OCI-LY7 (cell line): ENCODE results near the gene NCBP1. TPM values are rescaled to one million over a fixed set of nuclear protein-coding genes. Genes with fewer than 3 reads are reported as not detected.

Experiments
- BruUV-seq: library from RNA; stranded (reverse); fragments of 400-500 nt; replicated peaks from 2 replicates; lab custom pipeline; 2021; lab: Mats Ljungman, UMichigan
- CTCF ChIA-PET: fragments of 300-600 bp; sonication (Branson Sonifier 250); formaldehyde crosslinking; loops from one replicate; lab custom pipeline; 2022; ENCODE audit warnings: antibody characterized with exemption; ENCODE audit not compliant: unreplicated experiment; lab: Charles Lee
- POLR2A ChIA-PET: fragments of 300-600 bp; sonication (Branson Sonifier 250); formaldehyde crosslinking; loops from one replicate; lab custom pipeline; 2022; ENCODE audit warnings: antibody characterized with exemption; lab: Charles Lee
- DNase-seq: peaks from one replicate; pipeline ENCODE4 v3.0.0-alpha.2; 2015; ENCODE audit warnings: low spot score
- H2AFZ ChIP-seq: fragments of 200-600 bp; sonication (generic), shearing (Covaris generic); 2 replicates; pipeline ENCODE4 v1.6.1; 2014; ENCODE audit warnings: mild to moderate bottlenecking, antibody characterized with exemption, low read length, moderate library complexity
- H3K27ac ChIP-seq: fragments of 200-600 bp; sonication (generic); 2 replicates; pipeline ENCODE4 v1.5.1; 2014; ENCODE audit warnings: mixed run types, low read depth, mild to moderate bottlenecking, moderate library complexity, low read length, inconsistent platforms; ENCODE audit not compliant: poor library complexity, severe bottlenecking
- H3K36me3 ChIP-seq: fragments of 200-600 bp; sonication (generic); 2 replicates; pipeline ENCODE4 v1.6.1; 2014; ENCODE audit warnings: mild to moderate bottlenecking, antibody characterized with exemption, low read length, moderate library complexity, mixed read lengths; ENCODE audit not compliant: insufficient read depth
- H3K4me1 ChIP-seq: fragments of 200-600 bp; sonication (generic); 2 replicates; pipeline ENCODE4 v1.5.1; 2014; ENCODE audit warnings: mild to moderate bottlenecking, low read length; ENCODE audit not compliant: insufficient read depth, poor library complexity, severe bottlenecking
- H3K4me2 ChIP-seq: fragments of 200-600 bp; sonication (generic); 2 replicates; pipeline ENCODE4 v1.6.1; 2014; ENCODE audit warnings: mild to moderate bottlenecking, low read length
- H3K4me3 ChIP-seq: fragments of 200-600 bp; sonication (generic); 2 replicates; pipeline ENCODE4 v1.5.1; 2014; ENCODE audit warnings: mild to moderate bottlenecking, low read depth, low read length; ENCODE audit not compliant: poor library complexity, severe bottlenecking
- H3K79me2 ChIP-seq: fragments of 200-600 bp; sonication (generic); 2 replicates; pipeline ENCODE4 v1.6.1; 2016; ENCODE audit warnings: low read depth, mild to moderate bottlenecking, low read length, moderate library complexity, mixed read lengths; ENCODE audit not compliant: insufficient read depth
- H3K9me2 ChIP-seq: fragments of 200-600 bp; sonication (generic); 2 replicates; pipeline ENCODE4 v1.6.1; 2016; ENCODE audit warnings: mild to moderate bottlenecking, low read length, mixed read lengths; ENCODE audit not compliant: insufficient read depth
- H3K9me3 ChIP-seq: fragments of 200-600 bp; sonication (generic); 2 replicates; pipeline ENCODE4 v1.6.1; 2014; ENCODE audit warnings: mild to moderate bottlenecking, mixed run types, low read length, mixed read lengths
- H4K20me1 ChIP-seq: fragments of 200-600 bp; sonication (generic); 2 replicates; pipeline ENCODE4 v1.6.1; 2014; ENCODE audit warnings: mild to moderate bottlenecking, antibody characterized with exemption, low read length, moderate library complexity, mixed read lengths; ENCODE audit not compliant: insufficient read depth
- EZH2phosphoT487 ChIP-seq: fragments of 200-600 bp; sonication (generic); IDR thresholded peaks from 2 replicates; pipeline ENCODE4 v1.6.1; 2018; ENCODE audit warnings: low read depth, borderline replicate concordance, mild to moderate bottlenecking, mixed run types, antibody characterized with exemption, low read length, moderate library complexity, mixed read lengths
- intact Hi-C: fragments of 100-400 bp; cut with micrococcal nuclease; formaldehyde crosslinking; loops from one replicate; pipeline ENCODE4 v1.10.0; 2022; ENCODE audit not compliant: unreplicated experiment
- total RNA-seq, 2 experiments: library from RNA; depleted of rRNA in 1 of 2; stranded (reverse); fragments of >200 nt in 1 of 2; shearing (Covaris generic) in 1 of 2; gene quantifications; 2 replicates each; pipeline ENCODE4 v1.2.3, GENCODE V29; 2014 to 2022
- TF ChIP-seq, protein P1 (sequence below): fragments of 200-600 bp; sonication (generic); conservative IDR thresholded peaks from 2 replicates; pipeline ENCODE4 v1.5.1; 2014; ENCODE audit warnings: mild to moderate bottlenecking, antibody characterized with exemption, low read length, moderate library complexity, mixed read lengths

The NCBP1 gene
- total RNA-seq, 2 experiments from 2014 or later = 37.8 to 54.7 TPM

DNA sequence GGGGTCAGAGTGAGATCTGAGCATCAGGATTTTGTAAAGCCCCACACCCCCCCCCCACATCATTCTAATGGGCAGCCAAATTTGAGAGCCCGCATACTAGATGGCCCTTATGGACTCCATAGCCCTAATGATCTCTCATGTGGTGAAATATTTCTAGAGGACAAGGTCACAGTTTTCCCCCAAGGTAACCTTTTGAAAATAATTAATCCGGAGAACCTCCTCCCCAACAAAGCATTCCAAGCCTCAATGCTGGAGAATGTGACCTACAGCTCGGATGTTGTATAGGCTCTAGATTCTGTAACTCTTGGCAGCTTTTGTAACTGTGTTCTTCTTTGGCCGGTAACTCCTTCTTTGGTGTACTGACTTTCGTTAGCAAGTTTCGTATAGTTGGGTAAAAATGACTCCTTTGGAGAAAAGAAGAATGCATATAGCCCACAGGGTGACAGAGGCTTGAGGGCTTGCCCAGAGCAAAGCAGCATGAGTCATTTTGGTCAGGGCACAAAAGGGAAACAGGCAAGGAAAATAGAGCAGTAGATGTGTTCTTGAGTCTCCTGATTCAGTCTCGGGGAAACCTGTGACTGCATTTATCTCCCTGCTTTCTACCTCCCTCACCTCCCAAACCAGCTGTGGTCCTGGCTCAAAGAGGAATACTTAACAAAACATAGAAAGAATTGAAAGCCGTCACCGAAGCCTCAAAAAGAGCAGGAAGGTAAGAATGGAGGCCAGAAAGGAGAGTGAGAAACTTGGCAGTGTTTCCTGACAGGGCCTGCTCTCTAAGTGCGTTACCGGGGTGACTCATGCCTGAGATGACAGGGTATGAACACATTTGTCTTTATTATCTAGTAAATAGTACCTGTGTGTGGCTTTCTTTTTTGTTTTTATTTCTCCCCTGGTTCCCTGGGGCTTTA, 70.1 kb downstream of the NCBP1 start:
- intact Hi-C loops = no loop called here
- no peaks in the 10 kb centered on the region for H4K20me1 ChIP-seq
- ChIA-PET POLR2A (no interaction called here), CTCF (no interaction called here)
- H3K4me3 ChIP-seq = no peak overlapping the region
- no peak for TF ChIP-seq EZH2phosphoT487
- TF ChIP-seq, protein P1, sequence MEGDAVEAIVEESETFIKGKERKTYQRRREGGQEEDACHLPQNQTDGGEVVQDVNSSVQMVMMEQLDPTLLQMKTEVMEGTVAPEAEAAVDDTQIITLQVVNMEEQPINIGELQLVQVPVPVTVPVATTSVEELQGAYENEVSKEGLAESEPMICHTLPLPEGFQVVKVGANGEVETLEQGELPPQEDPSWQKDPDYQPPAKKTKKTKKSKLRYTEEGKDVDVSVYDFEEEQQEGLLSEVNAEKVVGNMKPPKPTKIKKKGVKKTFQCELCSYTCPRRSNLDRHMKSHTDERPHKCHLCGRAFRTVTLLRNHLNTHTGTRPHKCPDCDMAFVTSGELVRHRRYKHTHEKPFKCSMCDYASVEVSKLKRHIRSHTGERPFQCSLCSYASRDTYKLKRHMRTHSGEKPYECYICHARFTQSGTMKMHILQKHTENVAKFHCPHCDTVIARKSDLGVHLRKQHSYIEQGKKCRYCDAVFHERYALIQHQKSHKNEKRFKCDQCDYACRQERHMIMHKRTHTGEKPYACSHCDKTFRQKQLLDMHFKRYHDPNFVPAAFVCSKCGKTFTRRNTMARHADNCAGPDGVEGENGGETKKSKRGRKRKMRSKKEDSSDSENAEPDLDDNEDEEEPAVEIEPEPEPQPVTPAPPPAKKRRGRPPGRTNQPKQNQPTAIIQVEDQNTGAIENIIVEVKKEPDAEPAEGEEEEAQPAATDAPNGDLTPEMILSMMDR = no peak
- no peak overlapping the region for H2AFZ ChIP-seq
- H3K27ac ChIP-seq = no peak overlapping the region
- no peak overlapping the region for H3K4me2 ChIP-seq
- H3K4me1 ChIP-seq = peaks cover 5% of the 10 kb centered on the region
- no peaks in the 10 kb centered on the region for H3K9me3 ChIP-seq
- H3K9me2 ChIP-seq = no peaks in the 10 kb centered on the region
- no peak for DNase-seq
- no peaks in the 10 kb centered on the region for H3K79me2 ChIP-seq
- H3K36me3 ChIP-seq = no peaks in the 10 kb centered on the region
- BruUV-seq = no TSS peak

DNA sequence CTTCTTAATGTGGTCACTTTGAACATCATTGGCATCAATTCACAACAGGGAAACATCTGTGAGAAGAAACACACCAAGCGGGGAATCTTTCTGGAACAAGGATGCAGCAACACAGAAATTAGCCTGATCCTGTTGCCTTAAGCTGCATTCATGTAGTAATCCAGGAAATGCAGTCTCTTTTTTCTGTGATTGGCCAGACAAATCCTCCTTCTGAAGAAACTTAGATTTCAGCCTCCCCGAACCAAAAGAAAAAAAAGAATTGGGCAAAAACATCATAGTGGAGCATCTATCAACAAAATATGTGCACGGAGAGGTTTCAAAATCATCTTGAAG, 70.7 kb downstream of the NCBP1 start:
- Histone ChIP-seq H2AFZ (no peak overlapping the region), H3K9me3 (no peaks in the 10 kb centered on the region), H3K4me3 (no peak overlapping the region), H3K4me1 (peaks cover under 1% of the 10 kb centered on the region), H3K27ac (no peak overlapping the region), H3K79me2 (no peaks in the 10 kb centered on the region), H3K36me3 (no peaks in the 10 kb centered on the region), H4K20me1 (no peaks in the 10 kb centered on the region), H3K9me2 (no peaks in the 10 kb centered on the region), H3K4me2 (no peak overlapping the region)
- intact Hi-C loops = no loop called here
- no peak for TF ChIP-seq EZH2phosphoT487
- TF ChIP-seq, protein P1 = no peak
- ChIA-PET CTCF (interaction anchor here (0.5 kb wide), 1 partner anchor 347 kb away, joined by 5 read pairs; no protein-coding TSS in a partner anchor), POLR2A (no interaction called here)
- no TSS peak for BruUV-seq
- no peak for DNase-seq

DNA sequence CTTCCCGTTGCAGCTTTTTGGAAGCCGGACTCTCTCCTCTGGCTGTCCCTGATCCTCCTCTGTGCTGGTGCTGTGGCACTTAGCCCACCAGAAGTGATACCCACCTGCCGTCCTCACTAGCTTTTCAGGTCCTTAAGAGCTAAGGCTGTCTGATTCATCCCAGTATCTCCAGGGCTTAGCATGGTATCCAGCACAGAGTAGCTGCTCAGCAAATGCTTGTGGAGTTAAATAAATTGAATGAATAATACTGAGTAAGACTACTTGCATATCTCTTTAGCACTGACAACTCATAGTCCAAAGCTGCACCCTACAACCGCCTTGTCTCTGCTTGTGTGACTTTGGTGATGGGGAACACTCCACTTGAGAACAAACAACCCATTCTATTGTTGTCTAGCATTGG, 71.2 kb downstream of the NCBP1 start:
- H3K27ac ChIP-seq = no peak overlapping the region
- H3K4me3 ChIP-seq = no peak overlapping the region
- H2AFZ ChIP-seq = no peak overlapping the region
- no peaks in the 10 kb centered on the region for H4K20me1 ChIP-seq
- H3K4me1 ChIP-seq = no peaks in the 10 kb centered on the region
- ChIA-PET POLR2A (interaction anchor here (0.6 to 0.9 kb wide), 2 partner anchors 12 to 291 kb away, joined by 3 to 8 read pairs; no protein-coding TSS in a partner anchor), CTCF (interaction anchor here (0.5 kb wide), 1 partner anchor 347 kb away, joined by 5 read pairs; no protein-coding TSS in a partner anchor)
- no TSS peak for BruUV-seq
- DNase-seq = no peak
- no peaks in the 10 kb centered on the region for H3K9me2 ChIP-seq
- H3K36me3 ChIP-seq = no peaks in the 10 kb centered on the region
- no peak overlapping the region for H3K4me2 ChIP-seq
- H3K79me2 ChIP-seq = no peaks in the 10 kb centered on the region
- no peak for TF ChIP-seq EZH2phosphoT487
- no peaks in the 10 kb centered on the region for H3K9me3 ChIP-seq
- intact Hi-C loops = no loop called here
